NOMO-1 (cell line): ENCODE results near the gene XPA.
A peak's percentile ranks its signal among the peaks of the same experiment; 100 is the strongest.
"Not testable (repeated sequence)": the region's sequence is repeated elsewhere in the genome, so short reads cannot be mapped to it uniquely, and the experiment has no call there.

Experiments used
- DNase-seq, 2 experiments: peaks; one replicate each; lab custom pipeline; 2025; ENCODE audit not compliant: unreplicated experiment in 2 of 2; lab: John Stamatoyannopoulos, UW

The XPA gene

GRCh38 chr9:97696803-97697601 is at the start of gene XPA:
TSS of gene XPA (minus strand) at chr9:97697340. CDS start at chr9:97697292, 48 bp downstream.
- peak; percentile 90 for DNase-seq

DNA sequence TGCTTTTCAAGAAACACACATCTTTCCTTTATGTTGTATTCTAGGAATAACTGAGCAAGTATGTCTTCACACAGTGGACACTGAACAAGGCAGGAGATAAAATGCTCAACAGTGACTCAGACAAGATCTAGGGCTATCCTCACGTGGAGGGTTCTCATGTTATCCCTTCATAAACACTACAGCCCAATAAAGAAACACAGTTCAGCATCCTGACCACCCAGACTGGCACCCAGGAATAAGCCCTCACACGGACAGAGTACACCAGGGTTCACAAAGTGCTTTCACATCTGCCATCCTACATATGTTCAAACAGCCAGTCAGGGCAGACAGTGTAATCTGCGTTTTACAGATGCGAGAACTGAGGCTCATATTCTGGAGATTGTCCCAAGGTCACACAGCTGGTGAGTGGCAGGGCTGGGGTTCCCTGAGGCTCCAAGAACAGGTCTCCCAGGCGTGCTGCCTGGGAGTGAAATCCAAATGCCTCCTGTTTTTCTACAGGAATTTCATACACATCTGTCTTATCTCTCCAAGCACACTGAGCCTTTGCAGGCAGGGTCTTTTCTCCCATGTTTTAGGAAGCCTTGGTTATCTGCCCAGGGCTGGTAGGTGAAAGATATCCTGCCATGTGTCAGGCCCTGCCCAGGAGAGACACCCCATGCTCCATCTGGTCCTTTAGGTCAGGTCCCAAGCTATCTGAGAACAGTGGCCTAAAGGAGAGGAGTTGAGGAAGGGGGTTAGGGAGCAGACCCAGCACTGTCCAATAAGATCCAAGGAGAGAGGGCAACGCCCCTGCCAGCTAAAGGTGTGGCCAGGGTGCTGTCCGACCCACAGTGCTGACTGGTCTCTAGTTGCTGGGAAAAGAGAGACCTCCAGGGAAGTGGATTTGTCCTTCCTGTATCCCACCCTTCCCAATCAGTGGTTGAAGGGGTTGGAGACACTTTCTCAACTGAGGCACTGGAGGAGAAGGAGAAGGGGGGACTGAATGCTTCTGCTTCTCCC is 47.9 kb upstream of the XPA start:
- no peak for DNase-seq

DNA sequence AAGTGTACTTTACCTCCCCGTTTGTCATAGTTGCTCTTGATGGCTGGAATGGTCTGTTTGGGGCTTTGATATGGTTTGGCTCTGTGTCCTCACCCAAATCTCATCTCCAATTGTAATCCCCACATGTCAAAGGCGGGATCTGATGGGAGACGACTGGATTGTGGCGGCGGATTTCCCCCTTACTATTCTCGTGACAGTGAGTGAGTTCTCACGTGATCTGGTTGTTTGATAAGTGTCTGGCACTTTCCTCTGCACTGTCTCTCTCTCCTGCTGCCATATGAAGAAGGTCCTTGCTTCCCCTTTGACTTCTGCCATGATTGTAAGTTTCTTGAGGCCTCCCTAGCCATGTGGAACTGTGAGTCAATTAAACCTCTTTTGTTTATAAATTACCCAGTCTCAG is 46.9 kb upstream of the XPA start:
- not testable (repeated sequence) for DNase-seq

GRCh38 chr9:97742545-97742944 is 45.4 kb upstream of the XPA start:
- DNase-seq: no peak

GRCh38 chr9:97741947-97742346 is 44.8 kb upstream of the XPA start:
- no peak for DNase-seq

DNA sequence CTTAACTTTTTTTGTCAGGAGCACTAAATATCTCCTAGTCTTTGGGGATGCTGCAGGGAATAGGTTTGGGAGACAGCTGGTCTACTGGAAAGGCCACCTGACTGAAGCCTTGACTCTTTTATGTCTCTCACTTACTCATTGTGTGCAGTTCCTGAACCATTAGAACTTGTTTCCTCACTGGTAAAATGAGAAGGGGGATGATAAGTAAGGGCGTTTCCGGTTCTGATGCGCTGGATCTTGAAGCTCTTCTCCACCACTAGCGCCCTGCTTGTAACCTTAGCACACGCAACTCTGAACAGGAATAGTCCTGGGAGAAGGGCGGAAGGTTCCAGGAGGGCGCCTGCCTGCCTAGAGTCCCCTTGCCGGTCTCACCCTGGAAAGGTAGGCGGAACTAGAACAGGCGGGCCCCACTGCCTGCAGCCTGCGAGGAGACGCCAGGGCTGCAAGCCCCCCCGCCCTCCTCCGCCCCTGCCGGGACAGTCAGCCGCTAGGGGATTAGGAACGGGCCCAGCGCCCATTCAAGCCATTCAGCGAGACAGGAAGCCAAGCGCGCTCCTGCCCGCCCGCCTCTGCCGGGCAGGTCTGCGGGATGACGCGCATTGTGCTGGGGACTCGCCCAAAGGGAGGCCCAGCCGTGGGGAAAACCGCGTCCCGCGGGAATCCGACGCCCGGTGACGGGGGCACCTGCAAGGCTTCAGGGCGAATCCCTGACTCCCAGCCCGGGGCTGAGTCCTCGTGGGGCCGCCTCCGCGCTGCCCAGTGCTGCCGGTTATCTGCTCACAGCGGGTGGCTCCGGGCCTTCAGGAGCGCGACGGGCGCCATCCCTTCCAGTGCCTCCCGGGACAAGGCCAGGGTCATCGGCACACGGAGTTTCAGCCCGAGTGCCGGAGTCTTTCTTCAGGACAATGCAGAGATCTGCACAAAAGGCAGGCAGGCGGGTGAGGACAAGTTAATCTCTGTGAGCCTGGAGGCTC is 44.0 kb upstream of the XPA start:
- DNase-seq: no peak

GRCh38 chr9:97737429-97737828 is 40.3 kb upstream of the XPA start:
- DNase-seq: no peak

DNA sequence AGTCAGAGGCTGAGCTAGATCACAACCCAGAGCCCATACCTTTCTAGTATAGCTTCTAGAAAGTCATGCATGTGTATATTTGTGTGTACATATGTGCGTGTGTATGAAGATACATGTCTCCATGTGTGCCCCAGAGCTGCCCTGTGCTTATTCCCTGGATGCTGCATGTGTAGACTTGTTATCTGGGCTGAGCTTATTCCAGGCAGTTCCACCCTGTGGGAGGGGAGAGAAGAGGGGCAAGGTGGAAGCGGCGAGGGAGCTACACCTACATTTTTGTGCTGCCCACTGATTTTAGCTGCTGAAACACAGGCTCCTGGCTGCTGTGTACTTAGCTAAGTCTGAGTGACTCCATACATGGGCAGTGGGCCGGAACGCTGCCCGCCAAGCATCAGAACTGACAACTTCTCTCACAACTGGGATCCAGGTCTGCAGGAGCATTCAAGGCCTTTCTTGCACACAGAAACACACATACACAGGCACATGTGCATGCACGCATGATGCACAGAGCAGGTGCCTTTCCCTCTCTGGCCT is 38.0 kb upstream of the XPA start:
- DNase-seq: no peak

DNA sequence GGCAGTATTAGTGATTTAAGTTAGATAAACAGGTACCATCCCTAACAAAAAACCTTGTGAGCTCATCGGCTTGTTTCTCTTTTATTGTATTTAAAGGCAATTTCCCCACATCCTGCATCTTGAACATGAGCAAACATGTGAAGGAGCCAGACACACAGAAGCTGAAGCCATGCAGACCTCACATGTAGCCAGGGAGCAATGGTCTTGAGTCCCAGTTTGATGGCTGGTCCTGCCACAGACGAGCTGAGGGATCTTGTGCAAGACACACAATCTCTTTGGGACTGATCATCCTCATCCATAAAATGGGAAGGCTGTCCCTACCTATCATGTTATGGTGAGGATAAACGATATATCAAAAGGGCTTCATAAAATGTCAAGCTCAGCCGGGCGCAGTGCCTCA is 29.6 kb upstream of the XPA start:
- no peak for DNase-seq

GRCh38 chr9:97723819-97724218 is 26.7 kb upstream of the XPA start:
- DNase-seq: no peak

DNA sequence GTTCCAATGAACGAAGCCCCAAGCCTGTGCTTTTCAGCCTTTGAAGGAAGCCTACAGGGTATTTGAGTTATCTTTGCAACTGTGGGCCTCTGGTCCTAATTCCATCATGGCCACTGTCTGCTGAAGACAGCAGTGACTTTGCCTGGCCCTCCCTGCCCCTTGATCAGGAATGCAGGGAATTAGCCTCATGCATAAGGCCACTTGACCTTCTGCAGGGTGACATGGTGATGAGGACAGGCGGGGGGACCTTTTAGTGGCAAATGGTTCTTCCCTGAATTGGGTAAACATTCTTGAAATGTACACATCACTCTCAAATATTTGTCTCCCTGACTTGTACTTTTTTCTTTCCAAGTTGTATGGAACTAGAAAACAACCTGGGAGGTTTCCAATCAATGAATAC is 25.2 kb upstream of the XPA start:
- DNase-seq: no peak

DNA sequence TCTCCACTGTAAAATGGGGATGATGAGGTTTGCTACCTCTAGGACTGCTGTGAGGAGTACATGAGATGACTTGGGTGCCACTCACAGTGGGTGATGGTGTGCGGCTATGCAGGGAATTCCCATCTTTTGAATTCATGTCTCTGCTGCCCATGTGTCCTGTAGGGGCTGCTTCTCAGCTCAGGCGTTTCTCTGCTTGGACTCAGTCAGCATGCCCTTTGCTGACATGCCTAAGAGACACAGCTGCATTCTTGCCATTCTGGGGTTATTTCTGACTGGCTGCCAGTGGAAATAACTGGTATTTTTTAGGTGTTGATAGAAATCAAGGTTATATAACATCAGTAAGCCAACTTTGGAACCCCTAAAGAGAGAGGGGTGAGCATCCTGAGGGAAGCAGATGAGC is 24.3 kb upstream of the XPA start:
- no peak for DNase-seq

DNA sequence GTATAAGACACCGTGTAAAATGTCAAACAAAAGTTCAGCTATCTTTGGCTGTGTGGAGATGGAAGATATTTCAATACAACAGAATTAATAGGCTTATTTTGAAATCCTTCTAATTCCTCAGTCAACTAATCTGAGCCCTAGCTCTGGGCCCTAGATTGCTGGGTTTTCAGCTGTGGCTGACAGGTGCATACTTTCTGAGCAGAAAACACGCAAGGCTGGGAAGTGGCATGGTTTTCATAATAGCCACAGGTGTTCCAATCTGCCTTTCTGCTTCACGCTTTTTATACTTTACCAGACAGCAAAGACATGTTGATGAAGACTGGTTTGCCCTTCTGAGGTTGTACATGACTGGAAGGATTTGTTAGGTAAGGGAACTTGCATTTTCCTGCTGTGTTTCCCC is 20.7 kb upstream of the XPA start:
- no peak for DNase-seq

GRCh38 chr9:97714435-97714834 is 17.3 kb upstream of the XPA start:
- DNase-seq: no peak

DNA sequence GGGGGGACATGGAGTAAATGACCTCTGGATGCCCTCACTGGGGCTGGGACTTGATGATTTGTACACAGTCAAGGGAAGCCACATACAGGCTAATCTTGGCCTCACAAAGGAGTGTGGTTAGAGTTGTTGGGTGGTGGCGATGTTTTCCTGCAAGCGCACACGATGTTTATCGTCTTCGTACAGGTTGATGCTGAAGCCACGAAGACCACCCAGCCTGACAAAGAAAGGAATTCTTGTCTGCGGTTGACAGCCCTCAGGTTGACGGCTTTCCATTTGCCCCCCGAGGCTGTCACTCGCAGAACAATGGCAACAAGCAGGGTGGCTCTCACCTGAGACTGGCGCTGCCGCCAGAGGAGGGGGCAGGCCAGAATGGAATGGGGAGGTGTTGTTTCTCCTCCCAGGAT is 14.1 kb upstream of the XPA start:
- no peak for DNase-seq

- DNase-seq: peak; percentile 49 to 66
Observed at GRCh38 chr9:97710356-97711222, 13.4 kb upstream of the XPA start.

GRCh38 chr9:97706246-97706645 is 9.1 kb upstream of the XPA start:
- no peak for DNase-seq

DNA sequence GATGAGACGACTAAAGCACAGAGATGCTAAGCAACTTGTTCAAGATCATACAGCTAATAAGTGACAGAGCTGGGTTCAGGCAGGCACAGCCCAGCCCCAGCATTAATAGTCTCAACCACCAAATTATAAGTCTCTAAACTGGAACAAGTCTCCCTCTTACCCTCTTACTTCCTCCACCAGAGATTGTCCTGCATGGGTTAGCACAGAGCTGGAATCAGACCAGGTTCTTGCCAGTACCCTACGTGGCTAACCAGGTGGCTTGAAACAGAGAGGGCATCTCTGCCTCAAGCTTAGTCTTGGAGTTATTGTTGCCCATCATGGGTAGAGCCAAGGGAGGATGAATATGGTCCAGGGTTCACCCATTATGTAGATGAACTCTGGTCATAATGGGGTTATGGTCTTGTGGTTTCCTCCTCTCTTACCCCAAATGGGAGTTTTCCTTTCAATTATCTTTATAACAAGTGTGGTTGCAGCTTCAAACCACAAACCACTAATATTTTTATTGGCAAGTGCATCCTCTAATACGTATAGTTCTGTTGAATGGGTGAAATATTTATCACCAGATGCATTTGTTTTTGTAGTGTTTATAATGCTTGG is 8.3 kb upstream of the XPA start:
- DNase-seq: peak in 1 of 2 experiments; percentile 31

DNA sequence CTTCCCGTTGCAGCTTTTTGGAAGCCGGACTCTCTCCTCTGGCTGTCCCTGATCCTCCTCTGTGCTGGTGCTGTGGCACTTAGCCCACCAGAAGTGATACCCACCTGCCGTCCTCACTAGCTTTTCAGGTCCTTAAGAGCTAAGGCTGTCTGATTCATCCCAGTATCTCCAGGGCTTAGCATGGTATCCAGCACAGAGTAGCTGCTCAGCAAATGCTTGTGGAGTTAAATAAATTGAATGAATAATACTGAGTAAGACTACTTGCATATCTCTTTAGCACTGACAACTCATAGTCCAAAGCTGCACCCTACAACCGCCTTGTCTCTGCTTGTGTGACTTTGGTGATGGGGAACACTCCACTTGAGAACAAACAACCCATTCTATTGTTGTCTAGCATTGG is 7.7 kb upstream of the XPA start:
- no peak for DNase-seq
